Loucy (cell line): Measurements from ENCODE around the gene PAN3.

Experiments
- H2AFZ ChIP-seq: fragments of 200-600 bp; sonication (generic); 2 replicates; pipeline ENCODE4 v1.6.0; 2016; ENCODE audit warnings: antibody characterized with exemption, mild to moderate bottlenecking, low read length, moderate library complexity
- H3F3A ChIP-seq: fragments of 200-600 bp; 2 replicates; pipeline ENCODE4 v1.6.0; 2016; ENCODE audit warnings: antibody characterized with exemption, low read depth, mild to moderate bottlenecking
- H3K27me3 ChIP-seq: fragments of 200-600 bp; sonication (generic); 2 replicates; pipeline ENCODE4 v1.6.1; 2014; ENCODE audit warnings: low read length, mild to moderate bottlenecking; ENCODE audit not compliant: insufficient read depth, poor library complexity, severe bottlenecking
- H3K36me3 ChIP-seq: fragments of 200-600 bp; sonication (generic); 2 replicates; pipeline ENCODE4 v1.6.1; 2016; ENCODE audit warnings: low read length; ENCODE audit not compliant: insufficient read depth
- H3K4me1 ChIP-seq: fragments of 200-600 bp; sonication (generic); 2 replicates; pipeline ENCODE4 v1.5.1; 2014; ENCODE audit warnings: low read length, mild to moderate bottlenecking; ENCODE audit not compliant: insufficient read depth, poor library complexity, severe bottlenecking
- H3K4me2 ChIP-seq: fragments of 200-600 bp; sonication (generic); 2 replicates; pipeline ENCODE4 v1.6.0; 2014; ENCODE audit warnings: antibody characterized with exemption, low read length, low read depth, mild to moderate bottlenecking; ENCODE audit not compliant: poor library complexity, severe bottlenecking
- H3K4me3 ChIP-seq: fragments of 200-600 bp; sonication (generic); 2 replicates; pipeline ENCODE4 v1.5.1; 2014; ENCODE audit warnings: low read length, mild to moderate bottlenecking, mixed read lengths; ENCODE audit not compliant: poor library complexity, severe bottlenecking
- H3K79me2 ChIP-seq: fragments of 200-600 bp; sonication (generic); 2 replicates; pipeline ENCODE4 v1.6.1; 2014; ENCODE audit warnings: low read length; ENCODE audit not compliant: insufficient read depth
- H3K9ac ChIP-seq: fragments of 200-600 bp; sonication (generic); 2 replicates; pipeline ENCODE4 v1.6.0; 2014; ENCODE audit warnings: mild to moderate bottlenecking, low read depth, low read length, moderate library complexity; ENCODE audit not compliant: poor library complexity, severe bottlenecking
- H3K9me2 ChIP-seq: fragments of 200-600 bp; sonication (generic); replicated peaks from 2 replicates; pipeline ENCODE4 v1.6.1; 2016; ENCODE audit warnings: low read depth, low read length, mixed read lengths
- H3K9me3 ChIP-seq: fragments of 200-600 bp; sonication (generic); 2 replicates; pipeline ENCODE4 v1.6.1; 2014; ENCODE audit warnings: mild to moderate bottlenecking, antibody characterized with exemption, low read length, low read depth; ENCODE audit not compliant: insufficient read depth
- H4K20me1 ChIP-seq: fragments of 200-600 bp; sonication (generic); 2 replicates; pipeline ENCODE4 v1.6.0; 2014; ENCODE audit warnings: antibody characterized with exemption, low read length, mild to moderate bottlenecking; ENCODE audit not compliant: insufficient read depth, poor library complexity, severe bottlenecking
- CTCF ChIP-seq: fragments of 200-600 bp; sonication (generic); conservative IDR thresholded peaks from 2 replicates; pipeline ENCODE4 v1.5.1; 2014; ENCODE audit warnings: mild to moderate bottlenecking, antibody characterized with exemption, low read length
- EZH2phosphoT487 ChIP-seq: fragments of 200-600 bp; IDR thresholded peaks from 2 replicates; pipeline ENCODE4 v1.6.1; 2018; ENCODE audit warnings: antibody characterized with exemption, mild to moderate bottlenecking, moderate library complexity, borderline replicate concordance

PAN3 gene

GRCh38 chr13:28333204-28333881 lies 195.0 kb downstream of the PAN3 start:
- Histone ChIP-seq H4K20me1 (no peaks in the 10 kb centered on the region), H3K27me3 (no peaks in the 10 kb centered on the region), H3K9ac (no peak overlapping the region), H3K4me2 (no peak overlapping the region), H3K4me3 (no peak overlapping the region), H3K36me3 (peaks cover 36% of the 10 kb centered on the region), H3F3A (no peaks in the 10 kb centered on the region), H3K79me2 (no peaks in the 10 kb centered on the region), H3K9me2 (no peaks in the 10 kb centered on the region), H3K9me3 (no peaks in the 10 kb centered on the region), H3K4me1 (no peaks in the 10 kb centered on the region), H2AFZ (no peak overlapping the region)
- TF ChIP-seq EZH2phosphoT487 (no peak), CTCF (no peak)

GRCh38 chr13:28336193-28336657 lies 197.9 kb downstream of the PAN3 start:
- H3F3A ChIP-seq = no peaks in the 10 kb centered on the region

GRCh38 chr13:28337166-28338005 lies 199.0 kb downstream of the PAN3 start:
- Histone ChIP-seq H3K4me3 (no peak overlapping the region), H3K36me3 (peaks cover 46% of the 10 kb centered on the region), H3K9me2 (no peaks in the 10 kb centered on the region), H3K9ac (no peak overlapping the region), H3K79me2 (no peaks in the 10 kb centered on the region), H3K4me2 (no peak overlapping the region), H2AFZ (no peak overlapping the region), H4K20me1 (no peaks in the 10 kb centered on the region), H3K9me3 (no peaks in the 10 kb centered on the region), H3K27me3 (no peaks in the 10 kb centered on the region), H3F3A (no peaks in the 10 kb centered on the region), H3K4me1 (peaks cover 7% of the 10 kb centered on the region)
- no peak for TF ChIP-seq CTCF
- no peak for TF ChIP-seq EZH2phosphoT487

More at GRCh38 chr13:28336193-28336657, 197.9 kb downstream of the PAN3 start:
- no peak for TF ChIP-seq EZH2phosphoT487
- TF ChIP-seq CTCF = no peak
- Histone ChIP-seq H2AFZ (no peak overlapping the region), H3K9me3 (no peaks in the 10 kb centered on the region), H4K20me1 (no peaks in the 10 kb centered on the region), H3K4me1 (peaks cover 7% of the 10 kb centered on the region), H3K9me2 (no peaks in the 10 kb centered on the region), H3K9ac (no peak overlapping the region), H3K4me2 (no peak overlapping the region), H3K4me3 (no peak overlapping the region), H3K27me3 (no peaks in the 10 kb centered on the region), H3K36me3 (peaks cover 50% of the 10 kb centered on the region), H3K79me2 (no peaks in the 10 kb centered on the region)
